ENCODE results near the gene ZNF716. TPM values are rescaled to one million over a fixed set of nuclear protein-coding genes. Genes with fewer than 3 reads are reported as not detected.

The ZNF716 gene
- polyA plus RNA-seq, 2 of the 4 experiments (the other 2 are of a cell fraction) = not detected

- DNase-seq (ENCODE audit: low read depth in 1 of 2, low spot score in 1 of 2) = no peak
- no peak for ATAC-seq
- no peaks in the 10 kb centered on the region for H3K4me1 ChIP-seq
- CTCF ChIA-PET = no interaction called here
- TF ChIP-seq BHLHE40 (IDR thresholded peaks at IDR 0.05; ENCODE audit: low read depth, low read length) = no peak
- no peak for TF ChIP-seq NR3C1 (IDR thresholded peaks at IDR 0.05)
- TF ChIP-seq KDM1A (IDR thresholded peaks at IDR 0.05; ENCODE audit: low read depth) = no peak
- no peak for TF ChIP-seq GATA3 (IDR thresholded peaks at IDR 0.05; ENCODE audit: borderline replicate concordance)
- no peak for TF ChIP-seq MAFK (IDR thresholded peaks at IDR 0.05; ENCODE audit: partially characterized antibody)
- TF ChIP-seq CEBPB (IDR thresholded peaks at IDR 0.05) = no peak
- no peak for TF ChIP-seq RAD21 (conservative IDR thresholded peaks at IDR 0.05 in 1 of 2, IDR thresholded peaks at IDR 0.05 in 1 of 2)
- TF ChIP-seq EHF (CRISPR knock-in tag; IDR thresholded peaks at IDR 0.05) = no peak
- TF ChIP-seq NPAS2 (CRISPR knock-in tag; IDR thresholded peaks at IDR 0.05; ENCODE audit: borderline replicate concordance) = no peak
- TF ChIP-seq HOXA7 (CRISPR knock-in tag; IDR thresholded peaks at IDR 0.05) = no peak
- no peak for TF ChIP-seq EP300 (IDR thresholded peaks at IDR 0.05)
- TF ChIP-seq HEYL (CRISPR knock-in tag; IDR thresholded peaks at IDR 0.05) = no peak
- TF ChIP-seq JUNB (IDR thresholded peaks at IDR 0.05) = no peak
- no peak for TF ChIP-seq SMC3 (IDR thresholded peaks at IDR 0.05)
- TF ChIP-seq JUN (IDR thresholded peaks at IDR 0.05) = no peak
- no peak for TF ChIP-seq ZSCAN20 (CRISPR knock-in tag; IDR thresholded peaks at IDR 0.05)
- TF ChIP-seq REST (IDR thresholded peaks at IDR 0.05) = no peak
- no peak overlapping the region for H3K27ac ChIP-seq
- WGBS (ENCODE audit: missing lambda C conversion rate) = 2% methylated on average over 6 of the region's 6 CpGs
- FAIRE-seq = no peak
- peaks cover 6% of the 10 kb centered on the region; the same call in 2 of the 3 replicates for H3K9me3 ChIP-seq
- POLR2A ChIA-PET = no interaction called here
- H3K4me2 ChIP-seq = no peak overlapping the region
- no peak overlapping the region for H3K4me3 ChIP-seq
Measured at GRCh38 chr7:57496395-57496794, 46.4 kb downstream of the ZNF716 start.

- POLR2A ChIA-PET = no interaction called here
- ATAC-seq (no peak), FAIRE-seq (no peak), DNase-seq (ENCODE audit: low read depth in 1 of 2, low spot score in 1 of 2) (no peak)
- TF ChIP-seq POLR2AphosphoS2 (conservative IDR thresholded peaks at IDR 0.05; ENCODE audit: low read length) (no peak), EHF (CRISPR knock-in tag; IDR thresholded peaks at IDR 0.05) (no peak), RFX5 (IDR thresholded peaks at IDR 0.05) (no peak), RARB (CRISPR knock-in tag; IDR thresholded peaks at IDR 0.05) (no peak), NFE2L2 (conservative IDR thresholded peaks at IDR 0.05; ENCODE audit: low read length) (no peak), HMGXB4 (CRISPR knock-in tag; IDR thresholded peaks at IDR 0.05; ENCODE audit: borderline replicate concordance) (no peak), SMC3 (IDR thresholded peaks at IDR 0.05) (no peak), E2F6 (IDR thresholded peaks at IDR 0.05; ENCODE audit: borderline replicate concordance, low read depth) (no peak), MAFK (IDR thresholded peaks at IDR 0.05; ENCODE audit: partially characterized antibody) (no peak), CBX8 (IDR thresholded peaks at IDR 0.05) (no peak), SREBF2 (IDR thresholded peaks at IDR 0.05) (no peak), HOXA7 (CRISPR knock-in tag; IDR thresholded peaks at IDR 0.05) (no peak), JUNB (IDR thresholded peaks at IDR 0.05) (no peak), ELK1 (IDR thresholded peaks at IDR 0.05; ENCODE audit: low read depth, low read length) (no peak), TP53 (CRISPR knock-in tag; IDR thresholded peaks at IDR 0.05) (no peak), CHD4 (IDR thresholded peaks at IDR 0.05; ENCODE audit: borderline replicate concordance) (no peak), FOSL2 (IDR thresholded peaks at IDR 0.05) (no peak), FOSL2 (CRISPR knock-in tag; IDR thresholded peaks at IDR 0.05) (no peak), HOXB5 (CRISPR knock-in tag; IDR thresholded peaks at IDR 0.05) (no peak), HDAC2 (IDR thresholded peaks at IDR 0.05) (no peak)
- CTCF ChIA-PET = no interaction called here
- Histone ChIP-seq H3K4me1 (no peaks in the 10 kb centered on the region), H3K4me2 (no peak overlapping the region), H3K27ac (no peak overlapping the region), H3K4me3 (no peak overlapping the region), H3K9me3 (peaks cover 3% of the 10 kb centered on the region; the same call in 2 of the 3 replicates)
- WGBS (ENCODE audit: missing lambda C conversion rate) = 0% methylated on average over 1 of the region's 1 CpG
Measured at GRCh38 chr7:57505176-57505575, 55.2 kb downstream of the ZNF716 start.

Measured in A549 (cell line).